GM18519 (cell line): ENCODE measurements around the gene ALDH1L1.

ENCODE experiments used
- ATAC-seq: cut with Tn5 transposase; IDR thresholded peaks from one replicate; pipeline ENCODE4 v1.9.1; 2021; ENCODE audit warnings: mild to moderate bottlenecking, moderate library complexity; ENCODE audit not compliant: unreplicated experiment, low FRiP score

ALDH1L1 gene

GRCh38 chr3:126124148-126124868 lies 56.1 kb downstream of the ALDH1L1 start:
- ATAC-seq: no peak

- no peak for ATAC-seq
Observed at GRCh38 chr3:126121632-126122031, 58.8 kb downstream of the ALDH1L1 start.

GRCh38 chr3:126121074-126121473 lies 59.3 kb downstream of the ALDH1L1 start:
- ATAC-seq: no peak

GRCh38 chr3:126119976-126120375 lies 60.4 kb downstream of the ALDH1L1 start:
- no peak for ATAC-seq

GRCh38 chr3:126119008-126119675 lies 61.2 kb downstream of the ALDH1L1 start:
- ATAC-seq: no peak

- no peak for ATAC-seq
Observed at GRCh38 chr3:126118591-126118990, 61.8 kb downstream of the ALDH1L1 start.

GRCh38 chr3:126117786-126118185 lies 62.6 kb downstream of the ALDH1L1 start:
- ATAC-seq: no peak

- ATAC-seq: no peak
Observed at GRCh38 chr3:126117212-126117611, 63.2 kb downstream of the ALDH1L1 start.

GRCh38 chr3:126116526-126116925 lies 63.9 kb downstream of the ALDH1L1 start:
- no peak for ATAC-seq

GRCh38 chr3:126114443-126115386 lies 65.7 kb downstream of the ALDH1L1 start:
- ATAC-seq: no peak

GRCh38 chr3:126113733-126114442 lies 66.5 kb downstream of the ALDH1L1 start:
- no peak for ATAC-seq

- no peak for ATAC-seq
Observed at GRCh38 chr3:126113238-126113555, 67.2 kb downstream of the ALDH1L1 start.

GRCh38 chr3:126112531-126113237 lies 67.7 kb downstream of the ALDH1L1 start:
- ATAC-seq: no peak

- ATAC-seq: no peak
Observed at GRCh38 chr3:126111566-126112475, 68.6 kb downstream of the ALDH1L1 start.

GRCh38 chr3:126111126-126111551 lies 69.2 kb downstream of the ALDH1L1 start:
- ATAC-seq: no peak

- ATAC-seq: no peak
Observed at GRCh38 chr3:126110431-126111125, 69.8 kb downstream of the ALDH1L1 start.

- no peak for ATAC-seq
Observed at GRCh38 chr3:126109880-126110235, 70.5 kb downstream of the ALDH1L1 start.

- ATAC-seq: no peak
Observed at GRCh38 chr3:126109146-126109879, 71.1 kb downstream of the ALDH1L1 start.
